C4-2B (cell line): ENCODE results near the gene KRT33A.
"Not testable (repeated sequence)": the region's sequence is repeated elsewhere in the genome, so short reads cannot be mapped to it uniquely, and the experiment has no call there.

Source experiments
- CTCF ChIP-seq: fragments of 450-650 bp; conservative IDR thresholded peaks from 2 replicates; pipeline ENCODE4 v1.5.1; 2017; ENCODE audit warnings: mild to moderate bottlenecking
- ZFX ChIP-seq: fragments of 450-650 bp; IDR thresholded peaks from 2 replicates; pipeline ENCODE4 v1.6.1; 2017

GRCh38 chr17:41380091-41380490, 29.5 kb upstream of the KRT33A start:
- not testable (repeated sequence) for TF ChIP-seq CTCF, ZFX
